ENCODE measurements around the gene SYNGR2.
"Not testable (repeated sequence)": the region's sequence is repeated elsewhere in the genome, so short reads cannot be mapped to it uniquely, and the experiment has no call there.

The SYNGR2 gene

DNA sequence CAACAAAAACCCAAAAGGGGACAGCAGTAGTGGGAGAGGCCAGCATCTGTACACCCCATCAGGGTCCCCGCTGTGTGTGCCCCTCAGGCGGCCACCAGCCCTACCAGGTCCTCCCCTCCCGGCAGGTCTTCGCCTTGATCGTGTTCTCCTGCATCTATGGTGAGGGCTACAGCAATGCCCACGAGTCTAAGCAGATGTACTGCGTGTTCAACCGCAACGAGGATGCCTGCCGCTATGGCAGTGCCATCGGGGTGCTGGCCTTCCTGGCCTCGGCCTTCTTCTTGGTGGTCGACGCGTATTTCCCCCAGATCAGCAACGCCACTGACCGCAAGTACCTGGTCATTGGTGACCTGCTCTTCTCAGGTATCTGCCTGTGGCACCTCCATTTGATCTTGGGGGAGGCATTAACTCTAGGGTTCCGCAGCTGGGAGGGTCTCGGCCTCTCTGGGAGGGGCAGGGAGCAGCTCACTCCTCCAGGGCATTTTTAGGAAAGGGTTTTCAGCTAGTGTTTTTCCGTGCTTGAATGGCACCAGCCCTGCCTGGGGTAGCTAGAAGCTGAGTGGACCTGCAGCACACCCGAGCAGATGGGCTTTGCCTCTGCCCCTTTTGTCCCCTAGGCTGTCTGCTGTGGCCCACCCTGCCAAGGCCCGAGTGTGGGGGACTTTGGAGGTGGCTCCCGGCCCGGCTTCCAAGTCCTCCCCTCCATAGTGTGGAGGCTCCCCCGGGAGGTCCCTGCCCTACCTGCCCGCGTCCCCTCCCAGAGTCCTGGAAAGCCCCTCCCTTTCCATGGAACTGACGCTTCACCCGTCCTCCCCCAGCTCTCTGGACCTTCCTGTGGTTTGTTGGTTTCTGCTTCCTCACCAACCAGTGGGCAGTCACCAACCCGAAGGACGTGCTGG is 2.6 kb downstream of the SYNGR2 start:
- H3K4me3 ChIP-seq (ENCODE audit: low read depth, low read length): no peak overlapping the region

GRCh38 chr17:78171591-78172248 is 3.3 kb downstream of the SYNGR2 start:
- H3K4me3 ChIP-seq (ENCODE audit: low read depth, low read length): not testable (repeated sequence)

DNA sequence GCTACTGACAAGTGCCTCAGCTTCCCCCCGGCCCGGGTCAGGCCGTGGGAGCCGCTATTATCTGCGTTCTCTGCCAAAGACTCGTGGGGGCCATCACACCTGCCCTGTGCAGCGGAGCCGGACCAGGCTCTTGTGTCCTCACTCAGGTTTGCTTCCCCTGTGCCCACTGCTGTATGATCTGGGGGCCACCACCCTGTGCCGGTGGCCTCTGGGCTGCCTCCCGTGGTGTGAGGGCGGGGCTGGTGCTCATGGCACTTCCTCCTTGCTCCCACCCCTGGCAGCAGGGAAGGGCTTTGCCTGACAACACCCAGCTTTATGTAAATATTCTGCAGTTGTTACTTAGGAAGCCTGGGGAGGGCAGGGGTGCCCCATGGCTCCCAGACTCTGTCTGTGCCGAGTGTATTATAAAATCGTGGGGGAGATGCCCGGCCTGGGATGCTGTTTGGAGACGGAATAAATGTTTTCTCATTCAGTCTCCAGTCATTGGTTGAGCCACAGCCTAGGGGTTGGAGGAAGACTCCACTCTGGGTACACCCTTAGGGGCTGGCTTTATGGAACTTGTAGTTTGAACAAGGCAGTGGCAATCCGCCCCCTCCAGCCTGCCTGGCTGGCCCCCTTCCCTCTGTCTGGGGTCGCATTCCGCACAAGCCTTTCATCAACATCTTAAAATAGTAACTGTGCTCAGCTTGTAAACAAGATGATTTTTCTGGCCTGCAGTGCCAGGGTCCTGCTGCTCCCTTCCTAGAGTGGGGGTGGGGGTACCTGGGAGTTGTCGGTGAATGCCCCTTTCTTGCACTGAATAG is 4.1 kb downstream of the SYNGR2 start:
- H3K4me3 ChIP-seq (ENCODE audit: low read depth, low read length): no peak overlapping the region

GRCh38 chr17:78173097-78173715 is 4.8 kb downstream of the SYNGR2 start:
- H3K4me3 ChIP-seq (ENCODE audit: low read depth, low read length): no peak overlapping the region

- H3K4me3 ChIP-seq (ENCODE audit: low read depth, low read length): no peak overlapping the region
These were observed 6.0 kb downstream of the SYNGR2 start for GRCh38 chr17:78174346-78174869.

- no peak overlapping the region for H3K4me3 ChIP-seq (ENCODE audit: low read depth, low read length)
These were observed 6.7 kb downstream of the SYNGR2 start for GRCh38 chr17:78174870-78175642.

- no peak overlapping the region for H3K4me3 ChIP-seq (ENCODE audit: low read depth, low read length)
These were observed 7.2 kb downstream of the SYNGR2 start for GRCh38 chr17:78175643-78175981.

DNA sequence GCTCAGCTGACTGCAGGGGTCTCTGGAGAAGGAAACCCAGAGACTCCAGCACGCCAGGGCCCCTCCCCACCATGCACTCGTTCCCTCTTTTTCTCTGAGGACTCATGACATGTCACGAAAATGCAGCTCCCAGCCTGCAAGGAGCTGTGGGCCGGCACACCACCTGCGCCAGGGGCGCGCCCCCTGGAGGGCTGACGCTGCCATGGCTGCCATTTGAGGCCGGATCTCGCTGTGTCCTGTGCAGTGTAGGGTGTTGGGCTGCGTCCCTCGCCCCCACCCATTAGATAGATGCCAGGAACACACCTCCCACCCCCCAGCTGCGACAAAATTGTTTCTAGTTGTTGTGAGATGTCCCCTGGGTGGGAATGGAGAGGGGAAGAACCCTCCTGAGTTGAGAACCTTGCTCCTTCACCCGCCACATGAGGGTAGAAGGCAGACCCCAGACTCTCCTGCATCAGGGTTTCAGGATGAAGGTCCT is 8.2 kb downstream of the SYNGR2 start:
- no peak overlapping the region for H3K4me3 ChIP-seq (ENCODE audit: low read depth, low read length)

GRCh38 chr17:78179372-78179771 is 11.0 kb downstream of the SYNGR2 start:
- no peak overlapping the region for H3K4me3 ChIP-seq (ENCODE audit: low read depth, low read length)

DNA sequence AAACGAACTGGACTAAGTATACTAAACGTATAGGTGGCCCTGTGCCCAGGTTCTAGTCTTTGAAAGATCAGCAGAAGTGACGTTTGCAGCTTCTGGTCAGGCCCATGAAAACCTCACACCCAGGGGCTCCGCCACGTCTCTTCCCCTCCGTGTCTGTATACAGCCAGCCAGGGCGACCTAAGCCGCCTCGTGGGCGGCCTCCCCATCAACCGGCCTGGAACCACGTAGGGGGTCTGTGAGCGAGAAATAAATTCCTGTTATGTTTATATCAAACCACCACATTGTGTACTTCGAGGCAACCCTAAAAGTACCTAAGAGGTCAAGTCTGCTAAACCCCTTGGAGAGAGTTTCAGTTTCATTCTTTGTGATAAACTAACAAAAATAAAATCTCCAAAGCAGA is 11.7 kb downstream of the SYNGR2 start:
- H3K4me3 ChIP-seq (ENCODE audit: low read depth, low read length): no peak overlapping the region

DNA sequence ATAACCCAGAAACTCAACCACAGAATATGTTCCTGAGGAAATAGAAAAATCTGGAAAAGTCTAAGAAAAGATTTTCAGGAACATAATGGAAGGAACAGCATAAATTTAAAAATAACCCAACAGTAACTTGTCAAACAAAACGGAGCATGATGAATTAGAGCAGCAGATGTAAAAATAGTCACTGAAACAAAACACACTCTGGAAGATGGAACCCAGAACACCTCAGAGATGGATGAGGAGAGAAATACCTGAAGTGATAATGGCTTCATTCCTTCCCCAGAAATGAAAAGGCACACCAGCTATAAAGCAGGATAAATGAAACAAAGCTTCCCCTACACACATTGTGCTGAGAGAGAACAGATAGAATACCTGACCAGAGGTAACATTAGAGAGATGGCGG is 12.1 kb downstream of the SYNGR2 start:
- no peak overlapping the region for H3K4me3 ChIP-seq (ENCODE audit: low read depth, low read length)

- no peak overlapping the region for H3K4me3 ChIP-seq (ENCODE audit: low read depth, low read length)
These were observed 14.1 kb downstream of the SYNGR2 start for GRCh38 chr17:78182504-78182903.

GRCh38 chr17:78183916-78184315 is 15.5 kb downstream of the SYNGR2 start:
- no peak overlapping the region for H3K4me3 ChIP-seq (ENCODE audit: low read depth, low read length)

DNA sequence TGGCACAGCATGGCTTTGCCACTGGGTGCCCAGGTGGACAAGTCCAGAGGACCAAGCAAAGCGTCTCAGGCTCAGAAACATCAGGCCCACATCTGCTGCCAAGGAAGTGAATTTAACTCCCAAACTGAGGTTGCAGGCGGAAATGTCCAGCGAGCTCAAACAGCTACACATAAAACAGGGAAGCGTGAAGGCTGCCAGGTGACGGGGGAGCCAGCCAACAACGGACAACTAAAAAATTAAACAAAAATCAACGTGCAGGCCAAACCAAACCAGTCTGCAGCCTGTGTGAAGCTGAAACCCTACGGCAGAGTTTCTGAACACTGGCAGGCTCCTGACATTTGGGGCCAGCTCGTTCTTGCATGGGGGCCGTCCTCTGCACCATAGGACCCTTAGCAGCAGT is 16.0 kb downstream of the SYNGR2 start:
- H3K4me3 ChIP-seq (ENCODE audit: low read depth, low read length): no peak overlapping the region

GRCh38 chr17:78184868-78185267 is 16.5 kb downstream of the SYNGR2 start:
- H3K4me3 ChIP-seq (ENCODE audit: low read depth, low read length): no peak overlapping the region

DNA sequence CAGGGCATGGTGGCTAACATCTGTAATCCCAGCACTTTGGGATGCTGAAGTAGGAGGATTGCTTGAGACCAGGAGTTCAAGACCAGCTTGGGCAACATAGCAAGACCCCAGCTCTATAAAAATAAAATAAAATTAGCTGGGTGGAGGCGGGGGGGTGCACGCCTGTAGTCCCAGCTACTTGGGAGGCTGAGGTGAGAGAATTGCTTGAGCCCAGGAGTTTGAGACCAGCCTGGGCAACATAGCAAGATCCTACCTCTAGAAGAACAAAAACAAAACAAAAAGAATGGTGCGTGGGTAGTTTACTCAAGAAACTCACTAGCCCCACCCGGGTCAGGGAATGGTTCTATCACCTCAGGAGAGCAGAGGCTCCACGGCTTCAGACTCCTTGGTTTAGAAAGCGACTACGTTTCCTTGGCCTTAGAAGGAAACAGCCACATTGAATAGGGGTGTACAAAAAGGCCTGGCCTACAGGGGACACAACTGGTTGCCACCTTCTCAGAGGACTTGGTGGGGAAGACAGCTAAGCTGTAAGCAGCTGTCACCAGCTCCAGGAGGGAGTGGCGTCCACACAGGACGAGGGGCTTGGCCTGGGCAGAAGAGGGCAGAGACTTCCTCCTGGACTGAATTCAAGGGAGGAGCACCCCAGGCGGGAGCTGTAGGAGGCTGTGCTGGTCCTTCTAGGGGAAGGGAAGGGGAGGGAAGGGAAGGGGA is 17.8 kb downstream of the SYNGR2 start:
- peak overlapping the region; percentile 47 for H3K4me3 ChIP-seq (ENCODE audit: low read depth, low read length)

DNA sequence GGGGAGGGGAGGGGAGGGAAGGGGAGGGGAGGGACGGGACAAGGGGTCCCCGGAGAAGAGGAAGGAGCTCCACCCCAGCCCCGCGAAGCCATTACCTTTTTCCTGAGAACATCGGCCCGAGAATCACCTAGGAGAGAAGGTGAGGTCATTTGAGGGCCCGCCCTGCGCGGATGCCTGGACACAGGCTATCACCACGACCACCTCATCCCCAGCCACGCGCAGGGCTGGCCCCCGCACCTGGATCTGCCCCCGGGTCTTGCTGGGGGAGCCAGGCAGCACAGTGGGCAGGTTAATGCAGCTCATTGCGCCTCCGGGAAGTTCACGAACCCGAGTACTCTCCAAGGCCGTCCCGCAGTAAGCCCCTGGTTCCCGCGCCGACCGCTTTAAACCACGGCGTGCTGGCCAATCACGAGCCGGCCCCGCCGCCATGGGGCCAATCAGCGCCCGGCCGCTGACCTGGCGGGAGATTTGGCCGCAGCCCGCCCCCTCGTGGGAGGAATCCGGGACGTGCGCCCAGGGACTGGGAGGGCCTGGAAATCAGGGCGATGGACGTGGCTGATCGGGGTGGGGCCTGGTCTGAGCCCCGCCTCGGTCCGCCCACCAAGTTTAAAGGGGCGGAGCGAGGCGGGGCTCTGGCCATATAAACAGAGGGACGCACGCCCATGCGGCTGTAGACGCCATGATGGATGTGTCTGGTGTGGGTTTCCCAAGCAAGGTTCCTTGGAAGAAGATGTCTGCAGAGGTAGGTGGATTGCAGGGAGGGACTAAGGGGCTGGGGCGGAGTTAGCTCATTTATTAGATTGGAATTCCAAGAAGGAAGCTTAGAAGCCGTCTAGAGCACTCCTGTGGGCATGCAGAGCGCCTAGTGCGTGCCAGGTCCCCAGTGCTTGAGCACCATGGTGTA is 18.6 kb downstream of the SYNGR2 start, which contains the start of the genes AFMID and TK1:
AFMID (plus strand) TSS at position 671 of the 904 bp plus-strand sequence; CDS start at position 680, 9 bp downstream.
TK1 (minus strand) TSS at position 361 of the 904 bp plus-strand sequence; CDS start at position 303, 58 bp downstream.
- H3K4me3 ChIP-seq (ENCODE audit: low read depth, low read length): peak within 1 kb of the TSS; percentile 67

DNA sequence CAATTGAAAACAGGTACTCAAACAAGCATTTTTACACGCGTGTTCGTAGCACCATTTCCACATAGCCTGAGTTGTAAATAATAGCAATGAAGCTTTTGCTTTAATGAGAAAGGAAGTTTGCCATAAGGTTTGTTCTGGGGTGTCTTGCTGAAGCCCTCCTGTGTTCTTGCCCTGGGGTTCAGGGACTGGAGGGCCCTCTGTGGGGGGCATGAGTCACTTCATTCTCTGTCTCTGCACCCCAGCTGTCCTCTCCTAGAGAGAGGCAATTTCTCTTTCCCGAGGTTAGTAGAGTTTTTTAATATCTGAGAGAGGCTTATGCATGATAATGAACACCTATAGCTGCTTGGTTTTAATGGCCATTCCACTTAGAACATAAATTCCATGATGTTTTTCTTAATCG is 28.3 kb downstream of the SYNGR2 start:
- no peak overlapping the region for H3K4me3 ChIP-seq (ENCODE audit: low read depth, low read length)
